ENCODE results near the gene CAP2.
A peak's percentile ranks its signal among the peaks of the same experiment; 100 is the strongest.

DNA sequence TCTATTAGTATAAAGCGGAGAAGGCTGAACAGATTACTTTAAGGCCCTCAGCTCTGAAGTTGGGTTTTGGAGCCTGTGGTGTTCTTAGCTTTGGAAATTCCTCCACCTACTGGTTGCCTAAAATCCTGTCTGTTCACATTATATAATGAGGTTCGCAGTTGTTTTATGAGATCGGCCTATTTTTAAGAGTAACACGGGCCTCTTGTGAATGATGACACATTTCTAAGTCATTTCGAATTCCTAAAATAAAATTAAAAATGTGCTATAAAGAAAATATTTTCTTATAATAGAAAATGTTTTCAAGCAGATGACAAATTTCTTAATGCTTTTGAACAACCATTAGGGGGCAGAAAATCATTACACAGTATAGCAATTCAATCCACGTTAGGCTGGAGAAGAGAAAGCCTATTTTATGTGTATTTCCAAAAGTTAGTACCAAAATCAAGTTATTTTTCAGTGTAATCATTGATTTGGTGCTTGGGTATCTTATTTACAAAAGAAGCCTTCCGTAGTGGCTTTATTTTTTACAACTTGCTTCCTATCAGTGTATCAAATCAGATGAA is 190.9 kb downstream of the CAP2 start:
- TF ChIP-seq, protein P1, sequence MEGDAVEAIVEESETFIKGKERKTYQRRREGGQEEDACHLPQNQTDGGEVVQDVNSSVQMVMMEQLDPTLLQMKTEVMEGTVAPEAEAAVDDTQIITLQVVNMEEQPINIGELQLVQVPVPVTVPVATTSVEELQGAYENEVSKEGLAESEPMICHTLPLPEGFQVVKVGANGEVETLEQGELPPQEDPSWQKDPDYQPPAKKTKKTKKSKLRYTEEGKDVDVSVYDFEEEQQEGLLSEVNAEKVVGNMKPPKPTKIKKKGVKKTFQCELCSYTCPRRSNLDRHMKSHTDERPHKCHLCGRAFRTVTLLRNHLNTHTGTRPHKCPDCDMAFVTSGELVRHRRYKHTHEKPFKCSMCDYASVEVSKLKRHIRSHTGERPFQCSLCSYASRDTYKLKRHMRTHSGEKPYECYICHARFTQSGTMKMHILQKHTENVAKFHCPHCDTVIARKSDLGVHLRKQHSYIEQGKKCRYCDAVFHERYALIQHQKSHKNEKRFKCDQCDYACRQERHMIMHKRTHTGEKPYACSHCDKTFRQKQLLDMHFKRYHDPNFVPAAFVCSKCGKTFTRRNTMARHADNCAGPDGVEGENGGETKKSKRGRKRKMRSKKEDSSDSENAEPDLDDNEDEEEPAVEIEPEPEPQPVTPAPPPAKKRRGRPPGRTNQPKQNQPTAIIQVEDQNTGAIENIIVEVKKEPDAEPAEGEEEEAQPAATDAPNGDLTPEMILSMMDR (IDR thresholded peaks at IDR 0.05): peak; percentile 71 to 95 (median 77)
- no peak for TF ChIP-seq EP300 (IDR thresholded peaks at IDR 0.05; ENCODE audit: low read depth)
- no peak for TF ChIP-seq POLR2A (IDR thresholded peaks at IDR 0.05)

Data from transverse colon (tissue), 3 donors.